HepG2 (cell line): Measurements from ENCODE around the gene METTL13. TPM values are rescaled to one million over a fixed set of nuclear protein-coding genes. Genes with fewer than 3 reads are reported as not detected.

ENCODE experiments used
- ATRX ChIP-seq: sonication (generic); formaldehyde crosslinking; IDR thresholded peaks from 2 replicates; pipeline ENCODE4 v1.4.0; 2020; ENCODE audit warnings: missing genetic modification reagents, borderline replicate concordance
- FIP1L1 ChIP-seq: fragments of 200-400 bp; formaldehyde crosslinking; IDR thresholded peaks from 2 replicates; pipeline ENCODE4 v1.6.1; 2018; ENCODE audit warnings: low read depth, mild to moderate bottlenecking, low read length, moderate library complexity, borderline replicate concordance; ENCODE audit not compliant: insufficient read depth
- HNF4G ChIP-seq, 2 experiments: sonication (generic) in 1 of 2; formaldehyde crosslinking in 1 of 2; IDR thresholded peaks; 2 replicates each; pipeline versions ENCODE4 v1.4.0 to v1.6.1; 2011 to 2020; ENCODE audit warnings: borderline replicate concordance in 2 of 2, low read depth in 2 of 2, mild to moderate bottlenecking in 2 of 2, low read length in 1 of 2, missing genetic modification reagents in 1 of 2, moderate library complexity in 1 of 2
- KDM5A ChIP-seq: fragments of 200-600 bp; sonication (generic); IDR thresholded peaks from 2 replicates; pipeline ENCODE4 v1.7.0; 2018; ENCODE audit warnings: antibody characterized with exemption, mild to moderate bottlenecking, low read length, borderline replicate concordance
- MED1 ChIP-seq: sonication (generic); formaldehyde crosslinking; IDR thresholded peaks from 2 replicates; pipeline ENCODE4 v1.4.0; 2020; ENCODE audit warnings: missing genetic modification reagents
- NR2C2 ChIP-seq: sonication (generic); formaldehyde crosslinking; IDR thresholded peaks from 2 replicates; pipeline ENCODE4 v1.4.0; 2020; ENCODE audit warnings: missing genetic modification reagents, mild to moderate bottlenecking, moderate library complexity, borderline replicate concordance
- PAX8 ChIP-seq: sonication (generic); formaldehyde crosslinking; IDR thresholded peaks from 2 replicates; pipeline ENCODE4 v1.8.0; 2022; ENCODE audit warnings: mild to moderate bottlenecking, missing genetic modification reagents, borderline replicate concordance
- TCF7L2 ChIP-seq: IDR thresholded peaks from 2 replicates; pipeline ENCODE4 v1.6.1; 2011; ENCODE audit warnings: mild to moderate bottlenecking, low read depth, low read length, moderate library complexity
- TEAD2 ChIP-seq: sonication (generic); formaldehyde crosslinking; IDR thresholded peaks from 2 replicates; pipeline ENCODE4 v1.9.0; 2021; ENCODE audit warnings: missing genetic modification reagents
- ZNF839 ChIP-seq: sonication (generic); formaldehyde crosslinking; IDR thresholded peaks from 2 replicates; pipeline ENCODE4 v1.4.0; 2020; ENCODE audit warnings: missing genetic modification reagents, mild to moderate bottlenecking, borderline replicate concordance
- polyA plus RNA-seq, 8 experiments: library from polyadenylated mRNA; depleted of rRNA in 3 of 8; stranded (reverse) in 7 of 8; unstranded in 1 of 8; fragments of >200 nt; fragmentation: Illumina TruSeq in 4 of 8; extraction: Trizol in 4 of 8; gene quantifications; 2 replicates each; pipeline versions ENCODE4 v1.2.1 to v1.2.3, GENCODE V29; 2011 to 2016; ENCODE audit warnings: low read depth in 4 of 8, missing spikeins in 1 of 8, mixed read lengths in 1 of 8; ENCODE audit not compliant: insufficient read depth in 1 of 8
- total RNA-seq, 5 experiments: library from RNA; depleted of rRNA; stranded (reverse); fragments of >200 nt; fragmentation: Illumina TruSeq; extraction: Trizol; gene quantifications; 2 replicates each; pipeline ENCODE4 v1.2.3, GENCODE V29; 2016; ENCODE audit warnings: low read depth in 1 of 5
- TF ChIP-seq, protein P1 (sequence below): sonication (generic); formaldehyde crosslinking; IDR thresholded peaks from 2 replicates; pipeline ENCODE4 v1.8.0; 2022; ENCODE audit warnings: mild to moderate bottlenecking, missing genetic modification reagents, borderline replicate concordance
- TF ChIP-seq, protein P2 (sequence below): IDR thresholded peaks from 2 replicates; pipeline ENCODE4 v1.6.1; 2016; ENCODE audit warnings: mild to moderate bottlenecking, missing biosample characterization, missing genetic modification reagents
- TF ChIP-seq, protein P3 (sequence below), 2 experiments: sonication (generic) in 1 of 2; formaldehyde crosslinking in 1 of 2; IDR thresholded peaks; 2 replicates each; pipeline versions ENCODE4 v1.6.1 to v1.9.0; 2014 to 2022; ENCODE audit warnings: antibody characterized with exemption in 1 of 2, borderline replicate concordance in 1 of 2, inconsistent platforms in 1 of 2, low read depth in 1 of 2, missing genetic modification reagents in 1 of 2
- TF ChIP-seq, protein P4 (sequence below): sonication (generic); formaldehyde crosslinking; IDR thresholded peaks from 2 replicates; pipeline ENCODE4 v1.4.0; 2020; ENCODE audit warnings: low read depth, mild to moderate bottlenecking, missing genetic modification reagents
- TF ChIP-seq, protein P5 (sequence below): sonication (generic); formaldehyde crosslinking; IDR thresholded peaks from 2 replicates; pipeline ENCODE4 v1.8.1; 2023; ENCODE audit warnings: missing genetic modification reagents, mild to moderate bottlenecking, borderline replicate concordance
- TF ChIP-seq, protein P6 (sequence below): sonication (generic); formaldehyde crosslinking; IDR thresholded peaks from 2 replicates; pipeline ENCODE4 v1.8.1; 2022; ENCODE audit warnings: mild to moderate bottlenecking, missing genetic modification reagents

The METTL13 gene
- total and polyA plus RNA-seq, 2 of the 13 experiments (the other 11 are each of a cell fraction or from before 2014, with no cell fraction given): 18.6 to 22.8 TPM

DNA sequence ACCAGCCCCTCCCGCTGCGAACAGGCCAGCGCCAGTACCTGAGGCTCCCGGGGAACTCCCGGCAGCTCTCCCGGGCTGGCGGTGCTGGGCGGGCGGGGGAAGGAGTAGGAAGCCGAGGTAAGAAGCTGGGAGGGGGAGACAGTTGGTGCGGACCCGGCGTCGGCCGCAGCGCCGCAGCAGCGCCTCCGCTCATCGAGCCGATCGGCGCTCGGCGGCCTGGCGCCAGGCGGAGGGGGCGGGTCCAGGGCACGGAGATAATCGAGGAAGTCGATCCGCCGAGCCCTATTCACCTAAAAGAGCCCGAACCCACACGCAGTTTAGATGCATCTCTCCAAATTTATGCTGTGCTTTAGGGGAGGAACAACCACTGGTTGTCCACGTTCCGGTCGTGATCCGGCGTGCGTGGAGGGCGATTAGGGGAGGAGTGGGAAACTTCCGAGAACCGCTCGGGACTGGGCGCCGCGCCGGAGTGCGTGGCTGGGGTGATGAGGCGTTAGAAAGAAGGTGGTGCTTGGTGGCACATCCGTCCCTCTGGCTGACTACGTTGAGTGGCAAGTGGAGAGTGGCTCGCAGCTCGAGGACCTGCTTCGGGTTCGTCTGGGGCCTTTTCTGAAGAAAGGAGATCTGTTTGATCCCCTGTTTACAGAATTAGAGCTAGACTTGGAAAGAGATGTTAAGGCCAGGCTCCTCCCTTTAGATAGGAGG lies 39.4 kb upstream of the METTL13 start, which contains the start of gene VAMP4 (continued):
- TF ChIP-seq ATRX (CRISPR knock-in tag): no peak
- no peak; the same call in 1 of the 2 replicates for TF ChIP-seq PAX8 (CRISPR knock-in tag)
- TF ChIP-seq, protein P1, sequence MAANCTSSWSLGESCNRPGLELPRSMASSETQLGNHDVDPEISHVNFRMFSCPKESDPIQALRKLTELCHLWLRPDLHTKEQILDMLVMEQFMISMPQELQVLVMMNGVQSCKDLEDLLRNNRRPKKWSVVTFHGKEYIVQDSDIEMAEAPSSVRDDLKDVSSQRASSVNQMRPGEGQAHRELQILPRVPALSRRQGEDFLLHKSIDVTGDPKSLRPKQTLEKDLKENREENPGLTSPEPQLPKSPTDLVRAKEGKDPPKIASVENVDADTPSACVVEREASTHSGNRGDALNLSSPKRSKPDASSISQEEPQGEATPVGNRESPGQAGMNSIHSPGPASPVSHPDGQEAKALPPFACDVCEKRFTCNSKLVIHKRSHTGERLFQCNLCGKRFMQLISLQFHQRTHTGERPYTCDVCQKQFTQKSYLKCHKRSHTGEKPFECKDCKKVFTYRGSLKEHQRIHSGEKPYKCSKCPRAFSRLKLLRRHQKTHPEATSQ (CRISPR knock-in tag): no peak
- no peak for TF ChIP-seq HNF4G (IDR thresholded peaks at IDR 0.05; ENCODE audit: borderline replicate concordance, low read depth, low read length)
- TF ChIP-seq HNF4G (CRISPR knock-in tag; IDR thresholded peaks at IDR 0.05; ENCODE audit: borderline replicate concordance, low read depth): no peak
- peak; percentile 54 for TF ChIP-seq MED1 (CRISPR knock-in tag)
- TF ChIP-seq, protein P2, sequence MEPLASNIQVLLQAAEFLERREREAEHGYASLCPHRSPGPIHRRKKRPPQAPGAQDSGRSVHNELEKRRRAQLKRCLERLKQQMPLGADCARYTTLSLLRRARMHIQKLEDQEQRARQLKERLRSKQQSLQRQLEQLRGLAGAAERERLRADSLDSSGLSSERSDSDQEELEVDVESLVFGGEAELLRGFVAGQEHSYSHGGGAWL (CRISPR knock-in tag): peak; percentile 64; the same call in 1 of the 2 replicates
- no peak for TF ChIP-seq FIP1L1
- TF ChIP-seq NR2C2 (CRISPR knock-in tag): peak; percentile 65; the same call in 1 of the 2 replicates
- TF ChIP-seq, protein P3, sequence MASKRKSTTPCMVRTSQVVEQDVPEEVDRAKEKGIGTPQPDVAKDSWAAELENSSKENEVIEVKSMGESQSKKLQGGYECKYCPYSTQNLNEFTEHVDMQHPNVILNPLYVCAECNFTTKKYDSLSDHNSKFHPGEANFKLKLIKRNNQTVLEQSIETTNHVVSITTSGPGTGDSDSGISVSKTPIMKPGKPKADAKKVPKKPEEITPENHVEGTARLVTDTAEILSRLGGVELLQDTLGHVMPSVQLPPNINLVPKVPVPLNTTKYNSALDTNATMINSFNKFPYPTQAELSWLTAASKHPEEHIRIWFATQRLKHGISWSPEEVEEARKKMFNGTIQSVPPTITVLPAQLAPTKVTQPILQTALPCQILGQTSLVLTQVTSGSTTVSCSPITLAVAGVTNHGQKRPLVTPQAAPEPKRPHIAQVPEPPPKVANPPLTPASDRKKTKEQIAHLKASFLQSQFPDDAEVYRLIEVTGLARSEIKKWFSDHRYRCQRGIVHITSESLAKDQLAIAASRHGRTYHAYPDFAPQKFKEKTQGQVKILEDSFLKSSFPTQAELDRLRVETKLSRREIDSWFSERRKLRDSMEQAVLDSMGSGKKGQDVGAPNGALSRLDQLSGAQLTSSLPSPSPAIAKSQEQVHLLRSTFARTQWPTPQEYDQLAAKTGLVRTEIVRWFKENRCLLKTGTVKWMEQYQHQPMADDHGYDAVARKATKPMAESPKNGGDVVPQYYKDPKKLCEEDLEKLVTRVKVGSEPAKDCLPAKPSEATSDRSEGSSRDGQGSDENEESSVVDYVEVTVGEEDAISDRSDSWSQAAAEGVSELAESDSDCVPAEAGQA (IDR thresholded peaks at IDR 0.05; ENCODE audit: low read depth): no peak; the same call in 1 of the 2 replicates
- TF ChIP-seq, protein P3 (CRISPR knock-in tag; IDR thresholded peaks at IDR 0.05; ENCODE audit: borderline replicate concordance): no peak
- TF ChIP-seq, protein P4, sequence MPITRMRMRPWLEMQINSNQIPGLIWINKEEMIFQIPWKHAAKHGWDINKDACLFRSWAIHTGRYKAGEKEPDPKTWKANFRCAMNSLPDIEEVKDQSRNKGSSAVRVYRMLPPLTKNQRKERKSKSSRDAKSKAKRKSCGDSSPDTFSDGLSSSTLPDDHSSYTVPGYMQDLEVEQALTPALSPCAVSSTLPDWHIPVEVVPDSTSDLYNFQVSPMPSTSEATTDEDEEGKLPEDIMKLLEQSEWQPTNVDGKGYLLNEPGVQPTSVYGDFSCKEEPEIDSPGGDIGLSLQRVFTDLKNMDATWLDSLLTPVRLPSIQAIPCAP: 0 out of 2 replicates have a peak, but pooled peaks have one; percentile 26
- TF ChIP-seq TEAD2 (CRISPR knock-in tag): no peak
- TF ChIP-seq, protein P5, sequence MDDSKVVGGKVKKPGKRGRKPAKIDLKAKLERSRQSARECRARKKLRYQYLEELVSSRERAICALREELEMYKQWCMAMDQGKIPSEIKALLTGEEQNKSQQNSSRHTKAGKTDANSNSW (CRISPR knock-in tag): 0 out of 2 replicates have a peak, but pooled peaks have one; percentile 24
- TF ChIP-seq, protein P6, sequence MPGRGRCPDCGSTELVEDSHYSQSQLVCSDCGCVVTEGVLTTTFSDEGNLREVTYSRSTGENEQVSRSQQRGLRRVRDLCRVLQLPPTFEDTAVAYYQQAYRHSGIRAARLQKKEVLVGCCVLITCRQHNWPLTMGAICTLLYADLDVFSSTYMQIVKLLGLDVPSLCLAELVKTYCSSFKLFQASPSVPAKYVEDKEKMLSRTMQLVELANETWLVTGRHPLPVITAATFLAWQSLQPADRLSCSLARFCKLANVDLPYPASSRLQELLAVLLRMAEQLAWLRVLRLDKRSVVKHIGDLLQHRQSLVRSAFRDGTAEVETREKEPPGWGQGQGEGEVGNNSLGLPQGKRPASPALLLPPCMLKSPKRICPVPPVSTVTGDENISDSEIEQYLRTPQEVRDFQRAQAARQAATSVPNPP (CRISPR knock-in tag): no peak
- TF ChIP-seq ZNF839 (CRISPR knock-in tag): no peak
- TF ChIP-seq KDM5A: peak; percentile 90
- no peak for TF ChIP-seq TCF7L2
